ENCODE results near the gene DIS3L2.

The DIS3L2 gene

GRCh38 chr2:231955758-231956472 lies 5.6 kb upstream of the DIS3L2 start:
- no peak for DNase-seq (ENCODE audit: low spot score)

GRCh38 chr2:231957913-231958763 lies 3.4 kb upstream of the DIS3L2 start:
- DNase-seq (ENCODE audit: low spot score) = no peak

- no peak for DNase-seq (ENCODE audit: low spot score)
Observed at GRCh38 chr2:231960810-231961348, 634 bp upstream of the DIS3L2 start.

GRCh38 chr2:231965102-231965501 lies 3.6 kb downstream of the DIS3L2 start:
- no peak for DNase-seq (ENCODE audit: low spot score)

- DNase-seq (ENCODE audit: low spot score) = no peak
Observed at GRCh38 chr2:231966886-231967285, 5.4 kb downstream of the DIS3L2 start.

GRCh38 chr2:231968820-231969219 lies 7.3 kb downstream of the DIS3L2 start:
- no peak for DNase-seq (ENCODE audit: low spot score)

GRCh38 chr2:231970461-231970860 lies 8.9 kb downstream of the DIS3L2 start:
- no peak for DNase-seq (ENCODE audit: low spot score)

GRCh38 chr2:231975001-231975400 lies 13.5 kb downstream of the DIS3L2 start:
- no peak for DNase-seq (ENCODE audit: low spot score)

- no peak for DNase-seq (ENCODE audit: low spot score)
Observed at GRCh38 chr2:231977430-231977829, 15.9 kb downstream of the DIS3L2 start.

- DNase-seq (ENCODE audit: low spot score) = no peak
Observed at GRCh38 chr2:231984992-231985391, 23.5 kb downstream of the DIS3L2 start.

GRCh38 chr2:231985823-231986261 lies 24.3 kb downstream of the DIS3L2 start:
- DNase-seq (ENCODE audit: low spot score) = no peak

GRCh38 chr2:231987124-231987727 lies 25.7 kb downstream of the DIS3L2 start:
- no peak for DNase-seq (ENCODE audit: low spot score)

- DNase-seq (ENCODE audit: low spot score) = no peak
Observed at GRCh38 chr2:231988179-231988866, 26.8 kb downstream of the DIS3L2 start.

- DNase-seq (ENCODE audit: low spot score) = no peak
Observed at GRCh38 chr2:231991664-231992063, 30.2 kb downstream of the DIS3L2 start.

GRCh38 chr2:231992888-231993287 lies 31.4 kb downstream of the DIS3L2 start:
- no peak for DNase-seq (ENCODE audit: low spot score)

GRCh38 chr2:231996797-231997540 lies 35.5 kb downstream of the DIS3L2 start:
- DNase-seq (ENCODE audit: low spot score) = no peak

GRCh38 chr2:231998046-231998445 lies 36.5 kb downstream of the DIS3L2 start:
- no peak for DNase-seq (ENCODE audit: low spot score)

- DNase-seq (ENCODE audit: low spot score) = no peak
Observed at GRCh38 chr2:232000439-232000838, 38.9 kb downstream of the DIS3L2 start.

GRCh38 chr2:232001073-232001472 lies 39.6 kb downstream of the DIS3L2 start:
- no peak for DNase-seq (ENCODE audit: low spot score)

- DNase-seq (ENCODE audit: low spot score) = no peak
Observed at GRCh38 chr2:232006253-232006652, 44.7 kb downstream of the DIS3L2 start.
